Thyroid gland (tissue), 4 donors: ENCODE data around the gene NUDT16.

Experiments
- CTCF ChIP-seq, 6 experiments: fragments of 200-600 bp in 3 of 6; fragments of 450-650 bp in 3 of 6; sonication (generic) in 3 of 6; IDR thresholded peaks; one replicate each; pipeline ENCODE4 v1.5.1; 2016 to 2019; ENCODE audit warnings: antibody characterized with exemption in 6 of 6, mild to moderate bottlenecking in 2 of 6, inconsistent platforms in 1 of 6, moderate library complexity in 1 of 6
- POLR2A ChIP-seq, 2 donors: fragments of 450-650 bp; IDR thresholded peaks; one replicate each; pipeline ENCODE4 v1.6.1; 2017; ENCODE audit warnings: antibody characterized with exemption in 2 of 2, mild to moderate bottlenecking in 2 of 2, moderate library complexity in 1 of 2

GRCh38 chr3:131371688-131372066 lies 9.9 kb upstream of the NUDT16 start:
- no peak for TF ChIP-seq CTCF (IDR thresholded peaks at IDR 0.05)
- TF ChIP-seq POLR2A (IDR thresholded peaks at IDR 0.05), result no peak
